Measurements from ENCODE around the gene S100A11. TPM values are rescaled to one million over a fixed set of nuclear protein-coding genes. Genes with fewer than 3 reads are reported as not detected.
A peak's percentile ranks its signal among the peaks of the same experiment; 100 is the strongest.

S100A11 gene
- total and polyA plus RNA-seq, 9 of the 15 experiments (the other 6 are each of a cell fraction or from before 2014, with no cell fraction given): 131 to 808 (median 235) TPM

DNA sequence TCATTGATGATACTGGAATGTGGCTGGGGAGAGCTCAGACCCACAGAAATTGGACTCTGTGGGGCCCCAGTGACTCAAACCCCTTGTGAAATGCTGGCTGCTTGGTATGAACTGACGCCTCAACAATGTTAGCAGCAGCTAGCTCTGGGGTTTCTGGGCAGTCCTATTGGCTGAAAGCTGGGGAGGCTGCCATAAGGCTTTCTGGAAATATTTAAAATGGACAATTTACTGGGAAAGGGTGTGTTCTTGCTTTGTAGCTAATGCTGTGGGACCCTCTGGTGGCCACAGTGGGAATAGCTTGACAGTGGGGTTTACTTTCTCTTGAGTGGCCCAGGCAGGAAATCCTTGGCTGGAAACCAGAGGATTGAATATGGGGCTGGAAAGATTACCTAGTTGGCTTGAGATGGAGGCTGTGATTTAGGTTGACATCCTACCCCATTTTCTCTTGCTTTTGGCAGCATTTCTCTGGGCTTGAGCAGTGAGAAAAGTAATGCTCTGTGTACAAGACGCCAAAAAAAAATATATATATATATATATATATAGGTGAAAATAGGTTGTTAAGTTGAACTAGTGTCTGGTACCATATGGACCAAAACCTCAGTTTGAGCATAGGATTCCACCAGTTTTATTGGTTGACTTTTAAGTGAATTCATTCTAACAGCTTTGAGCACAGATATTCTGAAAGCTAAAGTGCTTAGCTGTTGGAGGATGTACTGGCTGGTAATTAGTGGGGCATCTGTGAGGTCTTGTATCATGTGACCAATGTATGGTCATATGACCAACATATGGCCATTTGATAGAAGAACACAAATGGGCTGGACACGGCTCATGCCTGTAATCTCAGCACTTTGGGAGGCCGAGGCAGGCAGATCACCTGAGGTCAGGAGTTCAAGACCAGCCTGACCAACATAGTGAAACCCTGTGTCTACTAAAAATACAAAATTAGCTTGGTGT, 34.9 kb downstream of the S100A11 start:
- peak; percentile 94 for FAIRE-seq
- intact Hi-C loops (cut with micrococcal nuclease) (loop anchor here (1.0 kb wide), 3 partner anchors 34 to 113 kb away; no protein-coding TSS in a partner anchor), in situ Hi-C loops (cut with MboI) (no loop called here)
- 0% methylated on average over 4 of the region's 4 CpGs for WGBS (ENCODE audit: insufficient coverage, low coverage, missing lambda C conversion rate)
- ATAC-seq: peak; percentile 89
- no peaks in the 10 kb centered on the region for H4K20me1 ChIP-seq (replicated peaks; ENCODE audit: control insufficient read depth, insufficient read depth, low read length)
- no peak overlapping the region for H3K9ac ChIP-seq (ENCODE audit: insufficient read depth in 1 of 2, low read depth in 2 of 2, low read length in 2 of 2)
- POLR2A ChIA-PET: interaction anchor here (0.6 to 1.7 kb wide), 13 partner anchors 11 to 462 kb away, joined by 3 to 7 read pairs (median 3); no protein-coding TSS in a partner anchor
- no peaks in the 10 kb centered on the region for H3K4me1 ChIP-seq (replicated peaks in 1 of 2; ENCODE audit: control insufficient read depth in 2 of 2, insufficient read depth in 2 of 2, low read length in 2 of 2)
- H3K4me2 ChIP-seq (ENCODE audit: insufficient read depth, low read length): no peak overlapping the region
- no peak overlapping the region; the same call in 1 of the 2 replicates for H2AFZ ChIP-seq (ENCODE audit: low read depth, low read length)
- peaks cover 15 to 16% of the 10 kb centered on the region in 2 experiments; a peak in 3 of 5 replicates for H3K27me3 ChIP-seq (ENCODE audit: control insufficient read depth in 2 of 2, insufficient read depth in 2 of 2, low read length in 2 of 2)
- H3K27ac ChIP-seq (ENCODE audit: extremely low read depth, low read depth, low read length): no peak overlapping the region
- CTCF ChIA-PET (ENCODE audit: low intra/inter-chr PET ratio): interaction anchor here (2.1 to 3.0 kb wide), 3 partner anchors 33 to 113 kb away, joined by 16 to 22 read pairs (median 17); no protein-coding TSS in a partner anchor
- no peaks in the 10 kb centered on the region for H3K9me1 ChIP-seq (ENCODE audit: control insufficient read depth, insufficient read depth, low read length)
- no peak overlapping the region for H3K4me3 ChIP-seq
- no peaks in the 10 kb centered on the region for H3K9me3 ChIP-seq (replicated peaks; ENCODE audit: control insufficient read depth, insufficient read depth, low read depth, low read length)
- no peaks in the 10 kb centered on the region for H3K79me2 ChIP-seq (ENCODE audit: control insufficient read depth, insufficient read depth, low read length)
- H3K36me3 ChIP-seq (ENCODE audit: control insufficient read depth, insufficient read depth, low read length): no peaks in the 10 kb centered on the region
- no TSS peak for BruUV-seq (replicated peaks)
- peak; percentile 68 to 85 (median 72) for DNase-seq (ENCODE audit: extremely low read depth in 1 of 4, low spot score in 3 of 4)
- no peak for TF ChIP-seq CEBPB (tag; IDR thresholded peaks at IDR 0.05)
- TF ChIP-seq RAD51 (IDR thresholded peaks at IDR 0.05; ENCODE audit: borderline replicate concordance, low read depth): peak; percentile 50; the same call in 1 of the 2 replicates
- no peak for TF ChIP-seq SMARCB1 (IDR thresholded peaks at IDR 0.05; ENCODE audit: insufficient read length, low read depth)
- no peak for TF ChIP-seq RFX7 (CRISPR knock-in tag; IDR thresholded peaks at IDR 0.05)
- TF ChIP-seq ZNF444 (CRISPR knock-in tag; IDR thresholded peaks at IDR 0.05): no peak
- TF ChIP-seq MCM2 (IDR thresholded peaks at IDR 0.05; ENCODE audit: low read depth): no peak
- no peak for TF ChIP-seq RNF219 (CRISPR knock-in tag; IDR thresholded peaks at IDR 0.05)
- no peak for TF ChIP-seq NCOA4 (IDR thresholded peaks at IDR 0.05; ENCODE audit: partially characterized antibody)
- no peak for TF ChIP-seq L3MBTL2 (IDR thresholded peaks at IDR 0.05)
- TF ChIP-seq, protein P1, sequence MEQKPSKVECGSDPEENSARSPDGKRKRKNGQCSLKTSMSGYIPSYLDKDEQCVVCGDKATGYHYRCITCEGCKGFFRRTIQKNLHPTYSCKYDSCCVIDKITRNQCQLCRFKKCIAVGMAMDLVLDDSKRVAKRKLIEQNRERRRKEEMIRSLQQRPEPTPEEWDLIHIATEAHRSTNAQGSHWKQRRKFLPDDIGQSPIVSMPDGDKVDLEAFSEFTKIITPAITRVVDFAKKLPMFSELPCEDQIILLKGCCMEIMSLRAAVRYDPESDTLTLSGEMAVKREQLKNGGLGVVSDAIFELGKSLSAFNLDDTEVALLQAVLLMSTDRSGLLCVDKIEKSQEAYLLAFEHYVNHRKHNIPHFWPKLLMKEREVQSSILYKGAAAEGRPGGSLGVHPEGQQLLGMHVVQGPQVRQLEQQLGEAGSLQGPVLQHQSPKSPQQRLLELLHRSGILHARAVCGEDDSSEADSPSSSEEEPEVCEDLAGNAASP (IDR thresholded peaks at IDR 0.05): no peak
- TF ChIP-seq ZKSCAN1 (IDR thresholded peaks at IDR 0.05; ENCODE audit: low read depth, low read length): no peak
- TF ChIP-seq, protein P2, sequence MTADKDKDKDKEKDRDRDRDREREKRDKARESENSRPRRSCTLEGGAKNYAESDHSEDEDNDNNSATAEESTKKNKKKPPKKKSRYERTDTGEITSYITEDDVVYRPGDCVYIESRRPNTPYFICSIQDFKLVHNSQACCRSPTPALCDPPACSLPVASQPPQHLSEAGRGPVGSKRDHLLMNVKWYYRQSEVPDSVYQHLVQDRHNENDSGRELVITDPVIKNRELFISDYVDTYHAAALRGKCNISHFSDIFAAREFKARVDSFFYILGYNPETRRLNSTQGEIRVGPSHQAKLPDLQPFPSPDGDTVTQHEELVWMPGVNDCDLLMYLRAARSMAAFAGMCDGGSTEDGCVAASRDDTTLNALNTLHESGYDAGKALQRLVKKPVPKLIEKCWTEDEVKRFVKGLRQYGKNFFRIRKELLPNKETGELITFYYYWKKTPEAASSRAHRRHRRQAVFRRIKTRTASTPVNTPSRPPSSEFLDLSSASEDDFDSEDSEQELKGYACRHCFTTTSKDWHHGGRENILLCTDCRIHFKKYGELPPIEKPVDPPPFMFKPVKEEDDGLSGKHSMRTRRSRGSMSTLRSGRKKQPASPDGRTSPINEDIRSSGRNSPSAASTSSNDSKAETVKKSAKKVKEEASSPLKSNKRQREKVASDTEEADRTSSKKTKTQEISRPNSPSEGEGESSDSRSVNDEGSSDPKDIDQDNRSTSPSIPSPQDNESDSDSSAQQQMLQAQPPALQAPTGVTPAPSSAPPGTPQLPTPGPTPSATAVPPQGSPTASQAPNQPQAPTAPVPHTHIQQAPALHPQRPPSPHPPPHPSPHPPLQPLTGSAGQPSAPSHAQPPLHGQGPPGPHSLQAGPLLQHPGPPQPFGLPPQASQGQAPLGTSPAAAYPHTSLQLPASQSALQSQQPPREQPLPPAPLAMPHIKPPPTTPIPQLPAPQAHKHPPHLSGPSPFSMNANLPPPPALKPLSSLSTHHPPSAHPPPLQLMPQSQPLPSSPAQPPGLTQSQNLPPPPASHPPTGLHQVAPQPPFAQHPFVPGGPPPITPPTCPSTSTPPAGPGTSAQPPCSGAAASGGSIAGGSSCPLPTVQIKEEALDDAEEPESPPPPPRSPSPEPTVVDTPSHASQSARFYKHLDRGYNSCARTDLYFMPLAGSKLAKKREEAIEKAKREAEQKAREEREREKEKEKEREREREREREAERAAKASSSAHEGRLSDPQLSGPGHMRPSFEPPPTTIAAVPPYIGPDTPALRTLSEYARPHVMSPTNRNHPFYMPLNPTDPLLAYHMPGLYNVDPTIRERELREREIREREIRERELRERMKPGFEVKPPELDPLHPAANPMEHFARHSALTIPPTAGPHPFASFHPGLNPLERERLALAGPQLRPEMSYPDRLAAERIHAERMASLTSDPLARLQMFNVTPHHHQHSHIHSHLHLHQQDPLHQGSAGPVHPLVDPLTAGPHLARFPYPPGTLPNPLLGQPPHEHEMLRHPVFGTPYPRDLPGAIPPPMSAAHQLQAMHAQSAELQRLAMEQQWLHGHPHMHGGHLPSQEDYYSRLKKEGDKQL (CRISPR knock-in tag; IDR thresholded peaks at IDR 0.05; ENCODE audit: borderline replicate concordance): no peak
